Retina (tissue), 1 donor: ENCODE results near the gene EPB41.
"Not testable (repeated sequence)": the region's sequence is repeated elsewhere in the genome, so short reads cannot be mapped to it uniquely, and the experiment has no call there.

Source experiments
- DNase-seq: peaks from one replicate; pipeline ENCODE4 v3.0.0-alpha.2; 2016

EPB41 gene

DNA sequence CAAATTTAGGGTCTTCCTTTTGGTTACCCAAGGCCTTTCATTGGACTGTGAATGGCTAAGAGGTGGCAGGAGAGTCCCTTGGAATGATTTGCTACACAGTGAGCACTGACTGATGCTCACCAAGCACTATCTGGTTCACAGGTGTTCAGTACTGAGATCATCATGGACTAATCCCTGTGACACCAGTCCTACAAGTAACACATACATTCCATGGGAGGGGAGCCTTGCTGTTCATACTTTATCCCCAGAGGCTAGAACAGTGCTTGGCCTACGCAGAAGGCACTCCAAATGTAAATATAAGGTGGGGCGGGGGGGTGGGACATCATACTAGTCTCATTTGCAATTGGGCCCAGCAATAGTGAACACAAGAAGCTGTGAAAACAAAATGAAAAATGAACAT lies 229.8 kb downstream of the EPB41 start:
- no peak for DNase-seq

- DNase-seq: no peak
These were observed 231.5 kb downstream of the EPB41 start for GRCh38 chr1:29145739-29146437.

GRCh38 chr1:29148656-29149491 lies 234.5 kb downstream of the EPB41 start:
- DNase-seq: no peak

DNA sequence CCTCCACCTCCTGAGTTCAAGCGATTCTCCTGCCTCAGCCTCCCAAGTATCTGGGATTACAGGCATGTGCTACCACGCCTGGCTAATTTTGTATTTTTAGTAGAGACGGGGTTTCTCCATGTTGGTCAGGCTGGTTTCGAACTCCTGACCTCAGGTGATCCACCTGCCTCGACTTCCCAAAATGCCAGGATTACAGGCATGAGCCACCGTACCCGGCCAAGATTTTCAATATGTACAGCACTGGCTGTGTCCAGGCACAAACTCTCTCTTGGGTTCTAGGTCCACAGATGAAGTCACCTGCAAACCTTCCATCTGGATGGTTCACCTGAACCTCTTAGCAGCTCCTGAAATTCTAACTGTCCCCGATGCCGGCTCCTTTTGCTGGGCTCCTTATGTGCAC lies 236.0 kb downstream of the EPB41 start:
- DNase-seq: not testable (repeated sequence)

DNA sequence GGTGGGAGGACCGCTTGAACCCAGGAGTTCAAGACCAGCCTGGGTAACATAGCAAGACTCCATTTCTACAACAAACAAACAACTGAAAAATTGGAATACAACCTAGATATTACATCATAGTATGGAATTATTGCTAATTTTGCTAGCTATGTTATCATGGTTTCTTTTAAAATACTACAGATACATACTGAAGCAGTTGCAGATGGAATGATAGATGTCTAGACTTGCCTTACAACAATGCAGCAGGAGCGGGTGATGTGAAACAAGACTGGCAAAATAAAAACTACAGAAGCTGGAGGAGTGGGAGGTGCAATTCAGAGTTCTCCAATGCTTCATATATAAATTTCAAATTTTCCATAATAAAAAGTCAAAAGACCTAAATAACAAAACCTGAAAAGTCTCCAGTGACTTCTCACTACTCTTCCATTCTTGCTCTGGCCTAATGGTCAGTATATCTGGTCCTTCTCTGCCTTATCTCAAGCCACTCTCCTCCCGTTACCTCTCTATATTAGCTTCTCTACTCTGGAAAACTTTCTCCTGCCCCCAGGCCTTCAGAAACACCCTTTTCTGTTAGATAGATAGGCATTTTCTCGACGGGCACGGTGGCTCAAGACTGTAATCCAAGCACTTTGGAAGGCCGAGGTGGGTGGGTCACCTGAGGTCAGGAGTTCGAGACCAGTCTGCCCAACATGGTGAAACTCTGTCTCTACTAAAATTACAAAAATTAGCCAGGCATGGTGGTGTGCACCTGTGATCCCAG lies 237.9 kb downstream of the EPB41 start:
- no peak for DNase-seq

- DNase-seq: no peak
These were observed 242.3 kb downstream of the EPB41 start for GRCh38 chr1:29156543-29157268.

DNA sequence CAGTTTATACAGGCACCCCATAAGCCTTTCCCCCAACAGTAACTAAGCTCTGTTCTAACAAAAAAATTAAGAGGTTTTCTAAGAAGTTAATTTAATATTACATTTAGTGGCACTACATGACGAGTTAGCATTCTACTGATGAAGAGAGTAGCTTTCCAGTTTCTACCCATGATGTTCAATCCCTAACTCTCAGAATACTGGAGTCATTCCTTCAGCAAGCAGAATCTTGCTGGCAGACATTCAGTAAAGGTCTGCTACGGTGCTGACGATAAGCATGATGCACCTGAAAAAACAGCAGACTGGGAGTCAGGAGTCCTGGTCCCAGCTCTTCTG lies 242.9 kb downstream of the EPB41 start:
- no peak for DNase-seq

DNA sequence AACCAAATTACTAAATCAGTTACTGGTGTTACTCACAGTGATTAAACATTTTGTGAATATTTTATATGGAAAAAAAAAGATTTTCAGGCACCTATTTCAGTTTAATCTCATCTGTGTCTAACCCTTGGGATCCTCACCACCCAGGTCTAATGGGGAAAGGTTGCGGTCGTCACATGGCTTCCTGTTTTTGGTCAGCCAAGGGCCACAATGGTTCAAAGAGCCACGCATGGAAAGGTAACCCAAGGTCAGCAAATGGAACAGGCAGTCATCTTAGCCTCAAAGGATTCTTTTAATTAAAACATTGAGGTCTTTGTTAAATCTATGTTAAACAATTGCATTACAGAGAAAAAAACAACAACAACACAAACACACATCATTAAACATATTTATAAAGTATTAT lies 245.4 kb downstream of the EPB41 start:
- DNase-seq: no peak

DNA sequence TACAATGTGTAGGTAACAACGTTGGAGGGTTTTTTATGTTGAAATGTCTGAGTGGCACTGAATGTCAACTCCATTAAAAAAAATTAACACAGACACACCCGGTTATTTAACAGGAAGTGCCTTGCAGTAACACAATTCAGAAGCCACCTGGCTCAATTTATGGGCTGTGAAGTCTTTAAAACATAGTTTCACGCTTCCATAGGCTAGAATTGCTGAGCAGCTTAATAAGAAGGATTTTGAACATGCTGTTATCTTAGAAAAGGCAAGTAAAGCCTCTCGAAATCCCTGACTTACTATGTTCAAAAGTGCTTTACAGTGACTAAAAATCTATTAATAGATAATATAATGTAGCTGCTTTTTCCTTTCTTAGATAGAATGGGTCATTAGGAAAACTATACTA lies 247.7 kb downstream of the EPB41 start:
- DNase-seq: no peak

DNA sequence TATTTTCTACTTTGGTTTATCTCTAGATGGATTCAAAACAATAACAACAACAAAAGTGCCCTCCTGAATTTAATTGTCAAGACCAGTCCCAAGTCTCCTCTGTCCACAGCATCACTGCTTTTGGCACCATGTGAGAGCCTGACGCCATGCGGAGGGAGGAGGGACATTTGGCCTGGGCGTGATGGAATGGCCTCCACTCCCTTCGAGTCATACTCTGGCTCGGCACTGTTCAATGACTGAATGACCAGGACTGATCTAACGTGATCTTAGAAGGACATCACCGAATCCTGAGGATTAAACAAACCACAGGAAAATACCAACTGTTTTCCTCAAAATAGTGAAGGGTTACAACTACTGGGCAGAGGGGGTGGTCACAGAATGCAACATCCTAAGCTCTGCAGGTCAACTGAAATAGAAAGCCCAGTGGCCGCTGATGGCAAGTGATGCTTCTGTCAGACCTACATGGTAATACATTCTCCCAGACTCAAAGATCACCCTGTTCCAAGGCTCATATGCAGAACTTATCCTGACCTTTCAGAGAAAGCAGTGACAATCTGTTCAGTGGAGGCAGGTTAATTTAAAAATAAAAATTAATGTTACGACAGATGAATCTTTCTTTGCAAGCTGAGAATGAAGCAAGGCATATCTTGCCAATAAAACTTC lies 248.2 kb downstream of the EPB41 start:
- no peak for DNase-seq

DNA sequence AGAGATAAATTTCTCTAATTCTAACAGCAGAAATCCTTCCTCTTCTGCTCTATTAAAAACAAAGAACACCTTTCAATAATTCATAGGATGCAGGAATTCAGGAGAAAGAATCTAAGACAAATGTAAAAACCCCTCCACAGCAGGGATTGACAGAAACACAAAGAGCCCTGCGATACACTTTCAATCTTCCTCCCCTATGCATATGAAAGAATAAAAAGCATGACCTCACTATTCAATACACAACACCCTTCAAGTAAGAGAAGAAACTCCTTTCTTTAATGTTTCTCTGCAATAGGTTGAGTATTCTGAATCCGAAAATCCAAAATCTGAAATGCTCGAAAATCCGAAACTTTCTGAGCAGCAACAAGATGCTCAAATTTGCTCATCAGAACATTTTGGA lies 250.2 kb downstream of the EPB41 start:
- DNase-seq: no peak

- DNase-seq: no peak
These were observed 252.0 kb downstream of the EPB41 start for GRCh38 chr1:29166291-29166878.

DNA sequence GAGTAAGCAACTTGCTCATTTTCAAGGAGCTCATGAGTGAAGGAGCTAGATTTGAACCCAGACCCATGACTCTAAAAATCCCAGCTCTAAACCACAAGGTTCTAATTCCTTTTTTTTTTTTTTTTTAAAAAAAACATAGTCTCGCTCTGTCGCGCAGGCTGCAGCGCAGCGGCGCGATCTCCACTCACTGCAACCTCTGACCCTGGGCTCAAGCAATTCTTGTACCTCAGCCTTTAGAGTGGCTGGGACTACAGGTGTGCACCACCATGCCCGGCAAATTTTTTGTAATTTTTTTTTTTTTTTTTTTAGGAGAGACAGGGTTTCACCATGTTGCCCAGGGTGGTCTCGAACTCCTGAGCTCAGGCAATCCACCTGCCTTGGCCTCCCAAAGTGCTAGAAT lies 253.5 kb downstream of the EPB41 start:
- DNase-seq: no peak
